Transverse colon (tissue), 3 donors: ENCODE results near the gene FAM118B.

Experiments
- POLR2A ChIP-seq: fragments of 450-650 bp; IDR thresholded peaks from one replicate; pipeline ENCODE4 v1.6.1; 2016; ENCODE audit warnings: antibody characterized with exemption, mild to moderate bottlenecking, moderate library complexity
- TF ChIP-seq, protein P1 (sequence below), 5 experiments: fragments of 200-600 bp in 3 of 5; fragments of 450-650 bp in 2 of 5; sonication (generic) in 3 of 5; IDR thresholded peaks; 1 replicate in 2 of 5; 2 replicates in 3 of 5; pipeline ENCODE4 v1.5.1; 2016 to 2017; ENCODE audit warnings: antibody characterized with exemption in 5 of 5, inconsistent platforms in 3 of 5, mild to moderate bottlenecking in 2 of 5, moderate library complexity in 1 of 5

DNA sequence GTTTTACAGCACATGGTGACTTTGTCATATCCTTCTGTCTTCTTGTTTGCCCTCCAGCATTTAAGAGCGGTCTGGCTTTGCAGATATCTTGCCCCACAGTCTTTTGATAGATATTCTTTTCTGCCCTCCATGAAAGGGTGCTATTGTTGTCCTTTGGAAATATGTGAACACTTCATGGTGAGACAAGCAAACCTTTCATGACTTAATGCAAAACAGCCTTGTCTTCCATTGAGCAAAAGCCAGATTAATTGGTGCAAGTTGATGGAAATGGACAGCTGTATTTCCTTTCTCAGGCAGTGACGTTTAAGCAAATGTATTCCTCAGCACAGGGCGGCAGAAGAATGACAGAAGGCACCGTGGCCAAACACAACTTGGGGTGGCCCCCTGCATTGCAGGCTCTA lies 96.7 kb downstream of the FAM118B start:
- no peak for TF ChIP-seq POLR2A
- TF ChIP-seq, protein P1, sequence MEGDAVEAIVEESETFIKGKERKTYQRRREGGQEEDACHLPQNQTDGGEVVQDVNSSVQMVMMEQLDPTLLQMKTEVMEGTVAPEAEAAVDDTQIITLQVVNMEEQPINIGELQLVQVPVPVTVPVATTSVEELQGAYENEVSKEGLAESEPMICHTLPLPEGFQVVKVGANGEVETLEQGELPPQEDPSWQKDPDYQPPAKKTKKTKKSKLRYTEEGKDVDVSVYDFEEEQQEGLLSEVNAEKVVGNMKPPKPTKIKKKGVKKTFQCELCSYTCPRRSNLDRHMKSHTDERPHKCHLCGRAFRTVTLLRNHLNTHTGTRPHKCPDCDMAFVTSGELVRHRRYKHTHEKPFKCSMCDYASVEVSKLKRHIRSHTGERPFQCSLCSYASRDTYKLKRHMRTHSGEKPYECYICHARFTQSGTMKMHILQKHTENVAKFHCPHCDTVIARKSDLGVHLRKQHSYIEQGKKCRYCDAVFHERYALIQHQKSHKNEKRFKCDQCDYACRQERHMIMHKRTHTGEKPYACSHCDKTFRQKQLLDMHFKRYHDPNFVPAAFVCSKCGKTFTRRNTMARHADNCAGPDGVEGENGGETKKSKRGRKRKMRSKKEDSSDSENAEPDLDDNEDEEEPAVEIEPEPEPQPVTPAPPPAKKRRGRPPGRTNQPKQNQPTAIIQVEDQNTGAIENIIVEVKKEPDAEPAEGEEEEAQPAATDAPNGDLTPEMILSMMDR (IDR thresholded peaks at IDR 0.05): no peak
